Uterus (tissue), 2 donors: ENCODE results near the gene TRAF2.

Source experiments
- CTCF ChIP-seq, 4 experiments: fragments of 200-600 bp in 2 of 4; fragments of 450-650 bp in 2 of 4; sonication (generic) in 2 of 4; IDR thresholded peaks; one replicate each; pipeline ENCODE4 v1.5.1; 2016 to 2019; ENCODE audit warnings: antibody characterized with exemption in 4 of 4, mild to moderate bottlenecking in 2 of 4, moderate library complexity in 1 of 4
- POLR2A ChIP-seq, 2 donors: fragments of 450-650 bp; IDR thresholded peaks; one replicate each; pipeline ENCODE4 v1.6.1; 2016; ENCODE audit warnings: antibody characterized with exemption in 2 of 2, mild to moderate bottlenecking in 1 of 2, moderate library complexity in 1 of 2

GRCh38 chr9:136970361-136970760, 84.0 kb downstream of the TRAF2 start:
- no peak for TF ChIP-seq CTCF (IDR thresholded peaks at IDR 0.05)
- no peak for TF ChIP-seq POLR2A (IDR thresholded peaks at IDR 0.05)
